AG04450 (cell line): Measurements from ENCODE around the gene RHOT1. TPM values are rescaled to one million over a fixed set of nuclear protein-coding genes. Genes with fewer than 3 reads are reported as not detected.

Source experiments
- CTCF ChIA-PET: fragments of 300-600, 350-600 bp; formaldehyde crosslinking; extraction: SDS; loops from one replicate; lab custom pipeline; 2022; ENCODE audit warnings: antibody characterized with exemption, inconsistent platforms; lab: Charles Lee
- POLR2A ChIA-PET: fragments of 350-600 bp; formaldehyde crosslinking; extraction: SDS; loops from one replicate; lab custom pipeline; 2021; ENCODE audit warnings: antibody characterized with exemption, inconsistent platforms; lab: Yijun Ruan, JAX
- DNase-seq: peaks from one replicate; pipeline ENCODE4 v3.0.0-alpha.2; 2011; ENCODE audit warnings: low read depth, low spot score
- H3K27ac ChIP-seq: one replicate; pipeline ENCODE4 v1.5.1; 2012; ENCODE audit warnings: low read depth, low read length, control low read depth
- H3K27me3 ChIP-seq: one replicate; pipeline ENCODE4 v1.6.0; 2012; ENCODE audit warnings: low read length; ENCODE audit not compliant: control insufficient read depth, insufficient read depth
- H3K4me3 ChIP-seq: 2 replicates; pipeline ENCODE4 v1.5.1; 2011; ENCODE audit warnings: mild to moderate bottlenecking, low read depth, low read length, control low read depth
- H3K9me3 ChIP-seq: 2 replicates; pipeline ENCODE4 v1.5.1; 2012; ENCODE audit warnings: low read length; ENCODE audit not compliant: control insufficient read depth, insufficient read depth
- CTCF ChIP-seq: IDR thresholded peaks from 2 replicates; pipeline ENCODE4 v1.5.1; 2011; ENCODE audit warnings: low read depth, low read length, control low read depth, inconsistent platforms
- polyA plus RNA-seq: library from polyadenylated mRNA; depleted of rRNA; stranded (reverse); fragments of >200 nt; gene quantifications from 2 replicates; pipeline ENCODE4 v1.2.3, GENCODE V29; 2011

Gene RHOT1
- polyA plus RNA-seq, 1 experiment: 59.0 TPM

GRCh38 chr17:32235588-32235987 is 93.3 kb downstream of the RHOT1 start:
- no peaks in the 10 kb centered on the region for H3K9me3 ChIP-seq
- TF ChIP-seq CTCF: no peak
- ChIA-PET POLR2A (interaction anchor here (0.7 kb wide), 1 partner anchor 1267 kb away, joined by 4 read pairs; no protein-coding TSS in a partner anchor), CTCF (no interaction called here)
- no peak overlapping the region for H3K27ac ChIP-seq
- H3K4me3 ChIP-seq: no peak overlapping the region
- no peak for DNase-seq
- no peaks in the 10 kb centered on the region for H3K27me3 ChIP-seq

- ChIA-PET CTCF (no interaction called here), POLR2A (no interaction called here)
- Histone ChIP-seq H3K9me3 (no peaks in the 10 kb centered on the region), H3K4me3 (no peak overlapping the region), H3K27me3 (peaks cover 5% of the 10 kb centered on the region), H3K27ac (no peak overlapping the region)
- TF ChIP-seq CTCF: no peak
- DNase-seq: no peak
These were observed 97.2 kb downstream of the RHOT1 start for GRCh38 chr17:32239456-32239855.

- DNase-seq: no peak
These were observed 98.4 kb downstream of the RHOT1 start for GRCh38 chr17:32240750-32241149.

GRCh38 chr17:32241640-32242039 is 99.3 kb downstream of the RHOT1 start:
- H3K4me3 ChIP-seq: no peak overlapping the region
- DNase-seq: no peak
- no peak for TF ChIP-seq CTCF
- ChIA-PET CTCF (interaction anchor here (0.6 kb wide), 1 partner anchor 23 kb away, joined by 3 read pairs; no protein-coding TSS in a partner anchor), POLR2A (no interaction called here)
- H3K9me3 ChIP-seq: no peaks in the 10 kb centered on the region
- no peak overlapping the region for H3K27ac ChIP-seq
- H3K27me3 ChIP-seq: peaks cover 5% of the 10 kb centered on the region

More at GRCh38 chr17:32240750-32241149, 98.4 kb downstream of the RHOT1 start:
- POLR2A ChIA-PET: no interaction called here
- H3K4me3 ChIP-seq: no peak overlapping the region
- CTCF ChIA-PET: interaction anchor here (0.6 to 0.8 kb wide), 2 partner anchors 12 to 15 kb away, joined by 3 read pairs; no protein-coding TSS in a partner anchor
- TF ChIP-seq CTCF: no peak
- no peak overlapping the region for H3K27ac ChIP-seq
- H3K9me3 ChIP-seq: no peaks in the 10 kb centered on the region
- H3K27me3 ChIP-seq: peaks cover 5% of the 10 kb centered on the region

- Histone ChIP-seq H3K27ac (no peak overlapping the region), H3K27me3 (no peaks in the 10 kb centered on the region), H3K4me3 (no peak overlapping the region), H3K9me3 (no peaks in the 10 kb centered on the region)
- no peak for TF ChIP-seq CTCF
- no peak for DNase-seq
- ChIA-PET CTCF (interaction anchor here (0.6 kb wide), 1 partner anchor 10 kb away, joined by 8 read pairs; no protein-coding TSS in a partner anchor), POLR2A (no interaction called here)
These were observed 107.2 kb downstream of the RHOT1 start for GRCh38 chr17:32249475-32249874.
